HUDEP-2 (cell line): ENCODE measurements around the gene SLC8A1.

Experiments used
- DNase-seq, 76 experiments: peaks; one replicate each; lab custom pipeline; 2025; ENCODE audit not compliant: unreplicated experiment in 76 of 76; lab: John Stamatoyannopoulos, UW

The SLC8A1 gene

DNA sequence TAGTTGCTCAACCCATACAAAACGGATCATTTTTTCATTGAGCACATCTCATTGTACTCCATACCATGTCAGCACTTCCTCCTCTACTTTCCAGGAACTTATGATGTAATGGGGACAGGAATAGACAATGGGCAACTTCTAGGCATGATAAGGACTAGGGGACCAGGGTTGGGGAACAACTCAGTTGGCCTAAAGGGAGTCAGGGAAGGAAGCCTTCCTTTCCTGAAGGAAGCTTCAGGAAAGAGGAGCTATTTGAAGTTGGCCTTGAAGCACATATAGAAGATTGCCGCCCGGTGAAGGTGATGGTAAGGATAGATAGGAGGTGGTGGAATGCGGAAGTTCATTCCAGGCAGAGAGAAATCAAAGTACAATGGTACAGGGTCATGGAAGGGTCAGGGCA lies 283.9 kb downstream of the SLC8A1 start:
- DNase-seq: no peak

DNA sequence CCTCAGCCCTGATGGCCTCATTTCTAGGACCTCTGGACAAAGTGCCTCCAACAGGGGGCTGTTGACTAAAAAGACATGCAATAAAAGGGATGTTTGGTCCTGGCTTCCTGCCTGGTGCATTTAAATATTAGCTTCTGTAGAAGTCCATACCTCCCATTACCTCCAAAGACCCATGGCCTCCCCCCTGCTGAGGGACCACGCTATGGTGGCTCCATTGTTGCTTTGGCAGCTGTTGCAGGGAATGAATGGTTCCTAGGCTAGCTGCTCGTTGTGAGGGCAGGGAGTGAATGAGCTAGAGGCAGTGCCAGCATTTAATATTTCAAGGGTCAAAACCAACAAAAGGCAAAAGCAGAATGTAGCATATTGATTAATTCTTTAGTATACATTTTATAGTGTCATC lies 285.9 kb downstream of the SLC8A1 start:
- no peak for DNase-seq

DNA sequence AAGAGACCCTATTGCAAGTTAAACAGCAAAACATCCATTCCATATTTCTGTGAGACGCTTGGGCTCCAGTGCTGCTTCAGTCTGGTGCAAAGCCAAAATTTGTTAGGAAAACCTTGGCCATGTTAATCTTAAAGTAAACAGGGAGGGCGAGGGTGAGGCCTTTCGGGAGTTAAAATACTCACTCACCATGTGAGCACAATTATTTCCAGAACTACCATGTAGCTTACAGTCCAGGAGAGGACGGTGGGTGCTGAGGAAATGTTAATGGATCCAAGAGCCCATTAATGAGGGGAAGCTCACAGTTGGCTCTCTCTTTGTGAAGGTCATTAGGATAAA lies 286.4 kb downstream of the SLC8A1 start:
- no peak for DNase-seq

DNA sequence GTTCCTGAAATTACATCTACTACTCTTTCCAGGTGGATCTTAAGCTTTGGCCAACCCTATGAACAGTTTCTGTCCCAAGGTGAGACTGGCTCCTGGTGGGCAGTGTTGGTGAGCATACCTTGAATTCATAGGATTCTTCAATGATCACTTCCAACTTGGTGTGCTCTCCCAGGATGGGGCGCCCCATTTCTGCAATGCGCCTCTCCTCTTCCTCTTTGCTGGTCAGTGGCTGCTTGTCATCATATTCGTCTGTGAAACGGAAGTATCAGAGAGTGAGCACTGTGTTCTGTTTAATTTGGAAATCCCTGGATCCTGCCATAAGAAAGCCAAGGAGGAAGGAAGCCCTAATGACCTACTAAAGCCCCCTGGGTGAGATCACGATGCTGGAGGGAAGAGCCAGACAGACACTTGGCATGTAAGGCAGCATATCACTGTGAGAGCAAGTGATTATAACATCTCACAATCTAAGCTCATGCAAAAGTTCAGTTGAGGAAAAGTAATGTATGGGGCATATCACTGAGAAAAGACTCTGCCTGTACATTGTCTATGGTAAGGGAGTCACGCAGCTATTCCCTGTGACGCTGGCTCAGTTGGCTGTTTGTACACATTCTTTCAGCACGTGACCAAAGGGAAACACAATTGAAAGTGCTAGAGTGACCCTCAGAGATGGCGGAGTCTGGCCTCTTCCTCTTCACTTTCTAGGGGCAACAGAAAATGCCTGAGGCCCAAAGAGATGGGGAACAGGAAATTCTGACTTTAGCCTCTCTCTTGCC lies 287.0 kb downstream of the SLC8A1 start:
- no peak for DNase-seq

DNA sequence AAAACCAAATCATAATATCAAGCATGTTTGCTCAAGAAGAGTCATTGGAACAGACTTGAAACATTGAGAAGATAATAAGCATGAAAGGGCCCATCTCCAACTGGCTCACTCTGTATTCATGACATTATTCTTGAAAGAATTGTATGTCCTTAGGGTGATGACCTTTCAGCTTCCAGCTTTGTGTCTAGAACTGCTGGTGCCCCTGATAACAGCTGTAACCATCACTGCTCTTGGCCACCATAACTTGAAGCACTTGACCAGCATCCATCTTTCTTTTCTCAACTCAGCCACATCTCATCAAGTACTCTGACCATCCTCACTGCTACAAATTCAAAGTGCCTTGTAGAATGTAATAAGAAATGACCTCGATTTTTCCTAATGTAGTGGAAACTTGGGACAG lies 289.9 kb downstream of the SLC8A1 start:
- DNase-seq: no peak

DNA sequence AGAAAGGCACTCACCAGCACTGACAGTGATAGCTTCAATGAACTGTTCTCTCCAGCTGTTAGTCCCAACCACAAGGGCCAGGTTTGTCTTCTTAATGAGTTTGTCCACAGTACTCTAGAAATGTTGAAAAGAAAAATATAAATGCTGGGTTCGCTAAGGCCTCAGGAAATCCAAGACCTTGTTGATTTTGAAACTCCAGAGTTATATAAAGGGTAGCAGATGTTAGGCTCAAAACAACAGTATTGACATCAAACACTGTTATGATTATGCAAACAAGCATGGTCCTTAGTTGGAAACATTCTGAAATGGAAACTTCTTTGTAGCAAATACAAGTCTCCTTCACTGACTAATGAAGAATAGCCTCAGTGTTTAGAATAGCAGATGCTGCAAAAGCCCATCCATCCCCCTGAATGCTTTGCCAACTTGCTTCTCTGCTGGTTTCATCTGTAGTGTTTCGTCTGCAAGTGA lies 291.1 kb downstream of the SLC8A1 start:
- no peak for DNase-seq

DNA sequence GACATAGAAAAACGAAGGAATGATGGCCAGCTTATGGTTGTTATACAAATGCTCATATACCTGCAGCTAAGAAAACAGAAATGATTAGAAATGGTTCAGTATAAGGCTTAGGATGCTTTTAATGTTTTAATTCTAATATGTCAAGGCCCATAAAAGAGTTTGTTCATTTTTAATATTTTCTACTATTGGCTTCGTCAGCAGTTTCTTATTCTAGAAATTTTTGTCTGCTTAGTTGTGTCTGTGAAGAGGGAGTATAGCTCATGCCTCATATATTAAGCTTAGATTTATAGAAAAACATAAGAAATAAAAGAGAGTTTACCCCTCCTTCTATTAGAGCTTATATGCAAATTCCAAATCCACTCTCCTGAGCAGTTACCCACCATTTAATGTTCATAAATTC lies 292.6 kb downstream of the SLC8A1 start:
- DNase-seq: no peak

DNA sequence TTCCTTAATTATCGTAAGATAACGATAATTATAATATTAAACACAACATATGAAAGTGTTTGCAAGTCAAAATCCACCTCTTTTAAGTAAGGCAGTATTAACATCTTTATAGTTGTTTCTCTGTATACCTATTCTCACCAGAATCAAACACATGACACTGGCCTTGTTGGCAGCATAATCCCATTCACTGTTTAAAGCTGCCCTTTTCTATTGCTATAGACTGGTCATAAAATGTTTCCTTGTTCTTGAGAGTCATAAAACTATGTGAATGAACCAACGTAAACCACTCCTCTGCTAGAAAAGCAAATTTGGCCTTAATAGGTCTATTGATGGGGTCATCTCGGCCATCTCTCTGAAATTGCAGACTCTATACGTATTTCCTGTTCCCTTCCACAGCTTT lies 293.1 kb downstream of the SLC8A1 start:
- DNase-seq: no peak

DNA sequence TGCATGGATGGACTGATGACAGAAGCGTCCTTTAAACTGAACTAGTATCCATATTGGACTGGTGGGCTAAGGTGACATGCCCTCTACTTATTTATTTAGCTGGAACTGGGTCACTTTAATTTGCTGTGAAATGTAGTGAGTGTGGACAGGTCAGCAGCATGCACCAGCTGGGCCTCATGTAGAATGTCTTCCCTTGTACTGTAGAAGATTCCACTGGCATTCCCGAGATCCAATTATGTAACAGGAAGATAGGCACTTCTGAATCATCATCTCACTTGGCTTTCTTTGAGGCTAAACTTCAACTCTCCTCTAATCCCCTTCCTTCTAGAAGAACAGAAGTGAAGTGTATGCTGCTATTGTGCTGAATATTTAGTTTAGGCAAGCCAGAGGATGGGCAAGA lies 296.2 kb downstream of the SLC8A1 start:
- no peak for DNase-seq

DNA sequence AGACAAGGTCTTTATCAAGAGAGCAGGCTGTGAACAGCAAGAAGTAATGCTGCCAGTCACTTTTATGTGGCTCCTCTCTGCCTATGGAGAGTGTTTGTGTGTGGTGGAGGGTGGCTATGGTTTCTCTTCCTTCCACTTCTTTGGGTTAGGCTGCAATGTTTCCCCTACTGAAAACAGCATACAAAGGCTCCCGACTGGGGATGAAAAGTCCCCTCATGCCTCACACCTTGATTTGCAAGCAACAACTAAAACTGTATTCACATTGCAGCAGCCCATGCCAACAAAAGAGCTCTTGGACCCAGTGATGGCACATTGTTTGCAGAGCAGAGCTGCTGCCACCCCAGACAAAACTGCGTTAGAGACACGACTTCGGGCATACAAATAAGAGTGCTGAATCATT lies 301.6 kb downstream of the SLC8A1 start:
- DNase-seq: no peak

DNA sequence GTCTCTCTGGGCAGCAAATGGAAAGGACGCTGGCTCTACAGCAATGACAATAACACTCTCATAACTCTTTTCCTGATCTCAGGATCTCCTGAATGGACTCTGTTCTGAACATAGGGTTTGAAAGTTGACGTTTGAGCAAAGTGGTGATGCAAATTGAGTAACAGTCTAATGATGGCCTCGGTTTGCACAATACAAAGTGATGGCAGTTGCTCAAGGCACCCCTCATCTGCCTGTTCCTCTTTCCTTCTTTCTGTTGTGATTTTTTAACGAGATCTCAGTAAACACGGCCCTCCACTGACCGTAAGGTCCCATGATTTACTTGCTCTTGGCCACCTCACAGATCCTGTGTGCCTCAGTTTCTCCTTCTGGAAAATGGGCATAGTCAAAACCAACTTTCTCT lies 303.6 kb downstream of the SLC8A1 start:
- no peak for DNase-seq

DNA sequence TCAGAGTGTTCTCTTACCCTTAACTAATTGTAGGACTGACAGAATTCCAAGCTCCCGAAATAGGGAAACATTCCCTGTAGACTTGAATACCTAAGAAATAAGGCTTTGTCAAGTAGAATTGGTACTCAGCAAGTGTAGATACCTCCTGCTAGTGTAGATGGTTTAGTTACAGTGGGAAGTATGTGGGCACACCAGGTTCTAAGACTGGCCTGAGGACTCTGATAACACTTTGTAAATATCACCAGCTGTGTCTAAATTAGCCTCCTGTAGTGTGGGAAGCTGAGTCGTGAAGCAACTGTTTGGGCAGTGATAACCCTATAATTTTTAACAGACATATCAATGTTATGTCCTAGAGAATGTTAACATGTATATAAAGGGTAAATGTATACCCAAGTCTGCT lies 304.5 kb downstream of the SLC8A1 start:
- no peak for DNase-seq

DNA sequence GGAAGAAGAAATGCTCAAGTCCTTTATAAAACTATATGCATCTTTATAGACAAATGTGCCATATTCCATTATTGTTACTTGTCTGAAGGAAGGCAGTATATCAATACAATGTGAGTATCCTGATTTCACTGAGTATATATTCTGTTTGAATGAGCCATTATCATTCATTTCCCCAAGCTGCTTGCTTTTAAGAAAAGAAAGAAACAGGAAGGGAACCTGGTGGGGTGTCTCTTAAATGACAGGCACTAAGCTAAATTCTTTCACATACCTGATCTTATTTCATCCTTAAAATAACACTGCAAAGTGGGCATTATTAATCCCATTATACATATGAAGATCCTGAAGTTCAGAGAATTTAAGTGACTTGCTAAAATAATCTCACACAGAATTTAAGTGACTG lies 307.9 kb downstream of the SLC8A1 start:
- DNase-seq: no peak

DNA sequence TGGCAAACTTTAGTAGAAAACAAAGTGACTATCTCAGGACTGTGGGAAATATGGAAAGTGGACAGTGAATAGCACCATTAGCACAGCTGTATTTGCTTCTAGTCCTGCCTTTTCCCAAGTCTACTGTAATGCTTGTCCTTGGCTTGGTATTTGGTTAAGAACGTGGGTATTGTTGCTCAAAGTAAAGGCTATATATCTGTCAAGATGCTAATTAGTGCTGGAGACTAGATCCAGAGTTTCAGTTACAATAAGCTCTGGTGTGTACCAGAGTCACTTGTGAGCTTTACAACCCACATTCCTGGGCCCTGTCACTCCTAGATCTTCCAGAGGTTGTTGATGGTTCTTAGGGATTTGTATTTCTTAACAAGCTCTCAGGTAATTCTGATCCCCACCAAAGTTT lies 313.6 kb downstream of the SLC8A1 start:
- DNase-seq: no peak

DNA sequence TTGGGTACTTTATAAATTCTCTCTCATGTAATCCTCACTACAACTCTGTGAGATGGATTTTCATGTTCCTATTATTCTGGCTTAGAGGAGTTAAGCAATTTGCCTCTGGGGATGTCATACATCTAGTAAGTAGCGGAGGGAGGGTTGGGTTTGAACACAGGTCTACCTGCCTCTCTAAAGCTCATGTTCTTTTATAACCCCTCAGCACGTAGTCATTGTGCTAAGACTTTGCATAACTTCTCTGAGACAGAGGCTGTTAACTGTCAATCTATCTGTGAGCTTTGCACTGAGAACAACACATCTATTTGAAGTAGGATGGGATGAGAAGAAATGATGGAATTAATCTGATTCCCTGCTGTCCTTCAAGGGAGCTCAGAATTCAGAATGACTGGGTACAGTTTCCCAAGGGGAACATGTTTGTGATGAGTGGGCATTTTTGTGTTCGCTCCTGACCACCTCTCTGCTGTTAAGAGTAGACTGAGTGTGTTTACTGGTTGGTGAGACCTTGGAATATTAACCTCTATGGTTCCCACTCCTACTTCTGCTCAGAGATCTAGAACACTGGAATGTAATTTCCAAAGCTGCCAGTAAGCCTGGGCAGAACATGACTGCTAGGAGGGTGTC lies 320.7 kb downstream of the SLC8A1 start:
- no peak for DNase-seq

DNA sequence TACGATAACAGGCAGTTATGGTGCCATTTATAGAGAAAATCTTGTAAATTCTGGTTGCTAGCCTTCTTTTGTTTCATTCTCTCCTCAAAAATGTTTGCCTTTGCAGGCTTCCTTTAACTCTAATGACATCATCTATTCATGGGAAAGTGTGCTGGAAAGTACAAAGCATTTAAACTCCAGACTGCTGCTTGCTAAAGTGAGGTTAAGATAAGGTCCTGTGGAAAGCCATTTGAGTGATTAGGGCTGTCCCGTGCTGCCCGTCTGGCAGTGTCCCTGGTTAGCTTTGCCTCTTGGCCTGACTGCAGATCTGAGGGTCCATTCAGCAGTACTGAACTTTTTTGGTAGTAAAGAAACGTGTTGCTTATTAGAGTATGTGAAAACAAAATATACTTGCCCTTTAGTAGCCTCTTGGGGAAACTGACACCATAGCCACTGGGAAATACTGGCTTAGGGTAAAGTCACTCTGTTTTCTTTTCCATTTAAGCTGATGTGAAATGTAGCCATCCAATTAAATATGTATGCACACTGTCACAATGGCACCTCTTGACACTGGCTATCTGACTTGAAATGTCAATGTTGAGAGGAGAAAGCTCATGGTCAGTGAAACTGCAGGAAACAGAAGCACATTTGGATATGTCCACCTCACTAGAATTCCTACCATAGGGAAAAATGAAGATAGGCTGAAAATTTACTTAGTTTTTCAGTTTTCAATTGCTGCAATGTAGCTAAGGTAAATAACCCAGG lies 321.5 kb downstream of the SLC8A1 start:
- no peak for DNase-seq

DNA sequence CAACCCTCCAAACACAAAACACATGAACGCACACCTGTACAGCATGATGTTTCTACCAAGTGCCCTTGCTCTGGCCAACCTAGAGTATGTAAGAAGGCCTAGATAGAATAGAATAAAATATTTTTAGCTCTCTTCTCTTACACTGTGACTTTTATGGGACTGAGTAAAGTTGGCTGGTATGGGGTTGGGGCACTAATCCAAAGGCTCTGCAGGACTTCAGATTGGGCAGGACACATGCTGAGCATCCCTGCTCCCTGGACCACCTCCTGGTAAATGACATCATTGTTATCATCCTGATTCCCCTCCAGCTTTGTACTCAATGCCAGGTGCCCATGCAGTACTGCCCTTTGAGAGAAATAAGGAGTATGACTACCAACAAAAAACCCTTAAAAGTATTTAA lies 322.2 kb downstream of the SLC8A1 start:
- no peak for DNase-seq

DNA sequence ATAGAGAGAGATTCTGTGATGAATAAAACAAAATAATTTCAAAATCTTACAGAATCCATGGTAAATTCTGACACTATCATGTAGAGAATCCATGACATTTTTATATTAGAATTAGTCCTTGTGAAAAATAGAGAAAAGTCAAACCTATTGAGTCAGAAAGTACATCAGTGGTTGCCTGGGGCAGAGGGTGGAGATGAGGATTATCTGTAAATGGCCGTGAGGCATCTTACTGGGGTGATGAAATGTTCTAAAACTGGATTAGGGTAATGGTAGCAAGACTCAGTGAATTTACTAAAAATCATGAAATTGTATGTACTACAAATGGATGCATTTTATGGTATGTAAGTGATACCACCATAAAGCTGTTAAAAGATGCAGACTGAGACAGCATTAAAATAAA lies 323.1 kb downstream of the SLC8A1 start:
- no peak for DNase-seq

DNA sequence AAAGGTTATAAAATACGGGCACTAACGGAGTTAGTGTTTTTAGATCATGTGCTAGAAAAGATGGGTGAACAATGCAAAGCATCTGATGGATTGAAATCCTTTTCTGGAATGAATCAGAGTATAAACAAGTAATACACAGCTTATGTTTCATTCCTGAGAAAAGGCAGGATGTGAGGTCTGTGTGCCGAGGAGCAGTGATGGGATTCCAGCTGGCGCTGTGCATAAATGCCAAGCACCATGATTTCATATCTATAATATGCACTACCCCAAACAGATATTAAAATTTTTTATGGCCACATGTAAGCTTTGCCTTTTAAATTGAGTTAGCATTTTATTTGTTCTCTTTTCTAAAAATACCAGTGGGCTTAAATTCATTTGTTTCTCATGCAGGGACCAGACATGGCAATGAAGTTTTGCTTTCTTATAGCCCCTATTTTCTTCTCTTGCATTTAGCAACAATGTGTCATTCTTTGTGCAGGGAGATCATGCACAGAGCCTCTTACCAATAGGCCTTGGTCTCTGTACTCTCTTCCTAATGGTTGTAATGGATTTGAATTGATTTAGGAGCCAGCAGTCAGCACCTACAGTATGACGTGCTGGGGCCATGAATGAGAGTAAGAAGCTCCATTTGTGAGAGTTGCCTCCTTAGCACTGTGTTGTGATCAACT lies 323.9 kb downstream of the SLC8A1 start:
- no peak for DNase-seq

DNA sequence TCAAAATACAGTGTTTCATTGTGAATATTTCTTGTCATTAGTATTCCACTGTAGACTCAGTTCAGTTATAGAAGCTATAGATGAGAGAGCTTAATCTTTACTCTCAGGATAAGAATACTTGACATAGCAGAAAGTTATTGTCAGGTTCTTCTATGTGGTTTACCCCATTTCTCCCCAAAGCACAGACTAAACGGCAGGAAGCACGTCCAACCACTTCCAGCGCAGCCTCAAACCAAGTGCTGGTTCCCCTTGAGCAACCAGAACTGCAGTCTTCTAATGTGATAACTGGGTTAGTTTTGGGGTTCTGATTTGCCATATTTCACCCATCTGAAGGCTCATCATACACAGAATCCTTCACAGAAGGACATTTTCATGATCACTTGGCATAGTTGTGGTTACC lies 324.7 kb downstream of the SLC8A1 start:
- no peak for DNase-seq

DNA sequence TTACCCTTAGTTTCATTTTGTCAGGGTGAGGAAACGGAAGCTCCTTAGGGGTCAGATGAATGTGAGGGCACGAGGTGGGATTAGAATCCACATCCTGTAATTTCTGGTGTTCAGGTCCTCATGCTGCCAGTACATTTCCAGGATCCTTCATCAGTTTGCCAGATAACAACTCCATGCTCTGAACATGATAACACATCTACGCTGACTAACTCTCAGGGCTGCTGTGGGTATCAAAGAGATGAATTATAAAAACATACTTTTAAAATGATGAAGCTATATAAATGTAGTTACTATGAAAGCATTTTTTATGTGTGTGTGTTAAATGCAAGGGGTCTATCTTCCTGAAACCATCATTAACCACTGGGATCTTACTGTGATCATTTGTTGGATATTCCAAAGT lies 325.9 kb downstream of the SLC8A1 start:
- DNase-seq: no peak
